NCI-H2196 treated with DMSO at 0.1 percent for 48 hours (cell line): Measurements from ENCODE around the gene PCDH11Y.
"Not testable (repeated sequence)": the region's sequence is repeated elsewhere in the genome, so short reads cannot be mapped to it uniquely, and the experiment has no call there.

ENCODE experiments used
- DNase-seq: peaks from one replicate; lab custom pipeline; 2025; ENCODE audit not compliant: unreplicated experiment; lab: John Stamatoyannopoulos, UW

The PCDH11Y gene

GRCh38 chrY:5000057-5000456, at the start of gene PCDH11Y:
PCDH11Y (plus strand) TSS chrY:5000296; CDS start chrY:5057100, 56,804 bp downstream.
- not testable (repeated sequence) for DNase-seq

GRCh38 chrY:4967894-4968293, 32.2 kb upstream of the PCDH11Y start:
- DNase-seq, result not testable (repeated sequence)

GRCh38 chrY:4991743-4992400, 8.2 kb upstream of the PCDH11Y start:
- DNase-seq, result not testable (repeated sequence)

GRCh38 chrY:4994892-4995291, 5.2 kb upstream of the PCDH11Y start:
- DNase-seq, result not testable (repeated sequence)

GRCh38 chrY:5002476-5003184, 2.5 kb downstream of the PCDH11Y start:
- DNase-seq, result not testable (repeated sequence)

- not testable (repeated sequence) for DNase-seq
Measured at GRCh38 chrY:5038972-5039523, 39.0 kb downstream of the PCDH11Y start.

GRCh38 chrY:5083017-5083416, 82.9 kb downstream of the PCDH11Y start:
- not testable (repeated sequence) for DNase-seq

- not testable (repeated sequence) for DNase-seq
Measured at GRCh38 chrY:5182998-5183397, 182.9 kb downstream of the PCDH11Y start.

GRCh38 chrY:5215116-5215515, 215.0 kb downstream of the PCDH11Y start:
- DNase-seq, result not testable (repeated sequence)

- not testable (repeated sequence) for DNase-seq
Measured at GRCh38 chrY:5324931-5325330, 324.8 kb downstream of the PCDH11Y start.

- not testable (repeated sequence) for DNase-seq
Measured at GRCh38 chrY:5342220-5342619, 342.1 kb downstream of the PCDH11Y start.

- not testable (repeated sequence) for DNase-seq
Measured at GRCh38 chrY:5543705-5544104, 543.6 kb downstream of the PCDH11Y start.

- DNase-seq, result not testable (repeated sequence)
Measured at GRCh38 chrY:5638589-5638988, 638.5 kb downstream of the PCDH11Y start.

- not testable (repeated sequence) for DNase-seq
Measured at GRCh38 chrY:5679265-5679664, 679.2 kb downstream of the PCDH11Y start.

- not testable (repeated sequence) for DNase-seq
Measured at GRCh38 chrY:5708727-5709126, 708.6 kb downstream of the PCDH11Y start.

- DNase-seq, result not testable (repeated sequence)
Measured at GRCh38 chrY:5709788-5710381, 709.8 kb downstream of the PCDH11Y start.

GRCh38 chrY:5761403-5761802, 761.3 kb downstream of the PCDH11Y start:
- DNase-seq, result not testable (repeated sequence)

GRCh38 chrY:5776485-5776884, 776.4 kb downstream of the PCDH11Y start:
- not testable (repeated sequence) for DNase-seq
